HepG2 (cell line): ENCODE results near the gene CCL17. TPM values are rescaled to one million over a fixed set of nuclear protein-coding genes. Genes with fewer than 3 reads are reported as not detected.

Experiments used
- ATAC-seq: fragments of 200-7000 bp; cut with Tn5 transposase; 3 replicates; pipeline ENCODE4 v1.9.1; 2020; ENCODE audit warnings: mild to moderate bottlenecking, moderate library complexity
- BruUV-seq: library from RNA; stranded (reverse); fragments of 400-500 nt; replicated peaks from 2 replicates; lab custom pipeline; 2021; lab: Mats Ljungman, UMichigan
- CTCF ChIA-PET: fragments of 300-600 bp; formaldehyde crosslinking; extraction: SDS; loops from one replicate; lab custom pipeline; 2021; ENCODE audit warnings: low total read pairs, inconsistent platforms, low intra/inter-chr PET ratio; lab: Yijun Ruan, JAX
- POLR2A ChIA-PET: fragments of 350-600 bp; sonication (Branson Sonifier 250); formaldehyde crosslinking; loops from one replicate; lab custom pipeline; 2020; ENCODE audit warnings: antibody characterized with exemption, inconsistent platforms; lab: Yijun Ruan, JAX
- DNase-seq: peaks from one replicate; pipeline ENCODE4 v3.0.0-alpha.2; 2015; ENCODE audit warnings: low spot score
- FAIRE-seq: peaks from 3 replicates; lab custom pipeline; 2011; peaks lifted over from hg19 to GRCh38; lab: Jason Lieb, UNC
- H2AFZ ChIP-seq: one replicate; pipeline ENCODE4 v1.6.1; 2011; ENCODE audit warnings: low read length, inconsistent platforms
- H3K27ac ChIP-seq: fragments of 300-600 bp; 3 replicates; pipeline ENCODE4 v1.8.0; 2011; ENCODE audit warnings: mixed run types, mild to moderate bottlenecking, mixed read lengths, low read length, inconsistent platforms; ENCODE audit not compliant: insufficient read depth; ENCODE audit errors: extremely low read length
- H3K27me3 ChIP-seq, 2 experiments: fragments of 200-600 bp in 1 of 2; 2 replicates in 1 of 2; 3 replicates in 1 of 2; pipeline versions ENCODE4 v1.6.0 to v1.8.0; 2011; ENCODE audit warnings: low read length in 2 of 2, mild to moderate bottlenecking in 2 of 2, moderate library complexity in 2 of 2, inconsistent platforms in 1 of 2; ENCODE audit not compliant: insufficient read depth in 2 of 2, control insufficient read depth in 1 of 2
- H3K36me3 ChIP-seq, 2 experiments: fragments of 200-600 bp in 1 of 2; replicated peaks in 1 of 2; 2 replicates in 1 of 2; 3 replicates in 1 of 2; pipeline versions ENCODE4 v1.5.1 to v1.8.0; 2011; ENCODE audit warnings: low read length in 2 of 2, inconsistent platforms in 1 of 2; ENCODE audit not compliant: insufficient read depth in 2 of 2, control insufficient read depth in 1 of 2
- H3K4me1 ChIP-seq: 2 replicates; pipeline ENCODE4 v1.5.1; 2012; ENCODE audit warnings: low read length, inconsistent platforms; ENCODE audit not compliant: insufficient read depth
- H3K4me2 ChIP-seq: 2 replicates; pipeline ENCODE4 v1.6.0; 2011; ENCODE audit warnings: low read depth, low read length, inconsistent platforms
- H3K4me3 ChIP-seq, 3 experiments: fragments of 200-600 bp in 1 of 3; sonication (generic), shearing (Covaris generic) in 1 of 3; replicated peaks in 1 of 3; 2 replicates each; pipeline ENCODE4 v1.5.1; 2011 to 2016; ENCODE audit warnings: low read length in 3 of 3, inconsistent platforms in 2 of 3, low read depth in 2 of 3, mild to moderate bottlenecking in 2 of 3, control low read depth in 1 of 3, mixed read lengths in 1 of 3; ENCODE audit not compliant: insufficient read depth in 1 of 3
- H3K79me2 ChIP-seq: one replicate; pipeline ENCODE4 v1.6.1; 2011; ENCODE audit warnings: low read length, inconsistent platforms; ENCODE audit not compliant: insufficient read depth
- H3K9ac ChIP-seq: 2 replicates; pipeline ENCODE4 v1.6.0; 2011; ENCODE audit warnings: mild to moderate bottlenecking, low read depth, low read length, inconsistent platforms; ENCODE audit not compliant: insufficient read depth
- H3K9me3 ChIP-seq: 2 replicates; pipeline ENCODE4 v1.5.1; 2012; ENCODE audit warnings: mild to moderate bottlenecking, low read length
- H4K20me1 ChIP-seq: 2 replicates; pipeline ENCODE4 v1.6.0; 2011; ENCODE audit warnings: inconsistent platforms, mild to moderate bottlenecking, low read length, moderate library complexity; ENCODE audit not compliant: insufficient read depth
- AHDC1 ChIP-seq: sonication (generic); formaldehyde crosslinking; IDR thresholded peaks from 2 replicates; pipeline ENCODE4 v1.5.1; 2020; ENCODE audit warnings: mild to moderate bottlenecking, missing genetic modification reagents, borderline replicate concordance
- CHD4 ChIP-seq: fragments of 200-600 bp; sonication (generic); IDR thresholded peaks from 2 replicates; pipeline ENCODE4 v1.7.0; 2017; ENCODE audit warnings: mild to moderate bottlenecking, low read length, borderline replicate concordance
- ELF1 ChIP-seq: sonication (generic); formaldehyde crosslinking; IDR thresholded peaks from 2 replicates; pipeline ENCODE4 v1.4.0; 2020; ENCODE audit warnings: missing genetic modification reagents
- SP4 ChIP-seq: sonication (generic); formaldehyde crosslinking; IDR thresholded peaks from 2 replicates; pipeline ENCODE4 v1.8.1; 2023; ENCODE audit warnings: mild to moderate bottlenecking, missing genetic modification reagents
- ZNF121 ChIP-seq: sonication (generic); formaldehyde crosslinking; IDR thresholded peaks from 2 replicates; pipeline ENCODE4 v1.5.0; 2020; ENCODE audit warnings: mild to moderate bottlenecking, missing genetic modification reagents
- ZNF282 ChIP-seq: fragments of 450-650 bp; IDR thresholded peaks from 2 replicates; pipeline ENCODE4 v1.6.1; 2018; ENCODE audit not compliant: partially characterized antibody
- ZNF326 ChIP-seq: sonication (generic); formaldehyde crosslinking; IDR thresholded peaks from 2 replicates; pipeline ENCODE4 v1.4.0; 2020; ENCODE audit warnings: missing genetic modification reagents, borderline replicate concordance
- ZNF530 ChIP-seq: sonication (generic); formaldehyde crosslinking; IDR thresholded peaks from 2 replicates; pipeline ENCODE4 v1.5.0; 2020; ENCODE audit warnings: low read depth, mild to moderate bottlenecking, missing genetic modification reagents
- ZNF646 ChIP-seq: sonication (generic); formaldehyde crosslinking; IDR thresholded peaks from 2 replicates; pipeline ENCODE4 v1.9.0; 2021; ENCODE audit warnings: mild to moderate bottlenecking, missing genetic modification reagents
- WGBS: methylation state at CpG from one replicate; pipeline ENCODE4 v1.1.6; 2017; ENCODE audit warnings: low lambda C conversion rate; 5-methylcytosine and 5-hydroxymethylcytosine counted together
- in situ Hi-C: cut with HindIII; loops from 2 replicates; pipeline ENCODE4 v1.10.0; 2017; ENCODE audit warnings: low pct_unique_long_range_greater_than_20kb; ENCODE audit not compliant: extremely low pct_ligation_motif_present
- intact Hi-C: fragments of 100-400 bp; cut with micrococcal nuclease; formaldehyde crosslinking; loops from one replicate; pipeline ENCODE4 v1.10.0; 2022; ENCODE audit not compliant: unreplicated experiment
- polyA plus RNA-seq, 8 experiments: library from polyadenylated mRNA; depleted of rRNA in 3 of 8; stranded (reverse) in 7 of 8; unstranded in 1 of 8; fragments of >200 nt; fragmentation: Illumina TruSeq in 4 of 8; extraction: Trizol in 4 of 8; gene quantifications; 2 replicates each; pipeline versions ENCODE4 v1.2.1 to v1.2.3, GENCODE V29; 2011 to 2016; ENCODE audit warnings: low read depth in 4 of 8, missing spikeins in 1 of 8, mixed read lengths in 1 of 8; ENCODE audit not compliant: insufficient read depth in 1 of 8
- total RNA-seq, 5 experiments: library from RNA; depleted of rRNA; stranded (reverse); fragments of >200 nt; fragmentation: Illumina TruSeq; extraction: Trizol; gene quantifications; 2 replicates each; pipeline ENCODE4 v1.2.3, GENCODE V29; 2016; ENCODE audit warnings: low read depth in 1 of 5

The CCL17 gene
- total and polyA plus RNA-seq, 2 of the 13 experiments (the other 11 are each of a cell fraction or from before 2014, with no cell fraction given): not detected

DNA sequence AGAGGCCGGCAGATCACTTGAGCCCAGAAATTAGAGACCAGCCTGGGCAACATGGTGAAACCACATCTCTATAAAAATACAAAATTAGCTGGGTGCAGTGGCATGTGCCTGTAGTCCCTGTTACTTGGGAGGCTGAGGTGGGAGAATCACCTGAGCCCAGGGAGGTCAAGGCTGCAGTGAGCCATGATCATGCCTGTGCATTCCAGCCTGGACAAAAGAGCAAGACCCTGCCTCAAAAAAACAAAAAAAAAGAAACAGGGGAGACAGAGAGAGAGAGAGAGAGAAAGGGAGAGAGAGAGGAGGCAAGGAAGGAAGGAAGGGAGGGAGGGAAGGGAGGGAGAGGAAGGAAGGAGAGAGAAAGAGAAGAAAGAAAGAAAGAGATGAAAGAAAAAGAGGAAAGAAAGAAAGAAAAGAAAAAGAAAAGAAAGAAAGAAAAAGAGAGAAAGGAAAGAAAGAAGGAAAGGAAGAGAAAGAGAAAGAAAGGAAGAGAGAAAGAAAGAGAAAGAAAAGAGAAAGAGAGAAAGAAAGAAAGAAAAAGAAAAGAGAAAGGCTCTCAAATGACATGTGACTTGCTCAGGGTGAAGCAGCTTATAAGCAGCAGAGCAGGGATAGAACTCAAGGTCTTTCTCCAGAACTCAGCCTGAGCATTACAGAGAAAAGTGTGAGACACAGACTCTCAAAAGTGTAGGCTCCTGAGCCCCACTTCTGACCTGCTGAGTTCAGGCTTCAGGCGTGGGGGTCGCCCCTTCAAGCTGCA, 16.8 kb upstream of the CCL17 start (continued):
- TF ChIP-seq ZNF646 (CRISPR knock-in tag) (no peak), SP4 (CRISPR knock-in tag) (no peak), ZNF121 (CRISPR knock-in tag) (peak; percentile 64)

DNA sequence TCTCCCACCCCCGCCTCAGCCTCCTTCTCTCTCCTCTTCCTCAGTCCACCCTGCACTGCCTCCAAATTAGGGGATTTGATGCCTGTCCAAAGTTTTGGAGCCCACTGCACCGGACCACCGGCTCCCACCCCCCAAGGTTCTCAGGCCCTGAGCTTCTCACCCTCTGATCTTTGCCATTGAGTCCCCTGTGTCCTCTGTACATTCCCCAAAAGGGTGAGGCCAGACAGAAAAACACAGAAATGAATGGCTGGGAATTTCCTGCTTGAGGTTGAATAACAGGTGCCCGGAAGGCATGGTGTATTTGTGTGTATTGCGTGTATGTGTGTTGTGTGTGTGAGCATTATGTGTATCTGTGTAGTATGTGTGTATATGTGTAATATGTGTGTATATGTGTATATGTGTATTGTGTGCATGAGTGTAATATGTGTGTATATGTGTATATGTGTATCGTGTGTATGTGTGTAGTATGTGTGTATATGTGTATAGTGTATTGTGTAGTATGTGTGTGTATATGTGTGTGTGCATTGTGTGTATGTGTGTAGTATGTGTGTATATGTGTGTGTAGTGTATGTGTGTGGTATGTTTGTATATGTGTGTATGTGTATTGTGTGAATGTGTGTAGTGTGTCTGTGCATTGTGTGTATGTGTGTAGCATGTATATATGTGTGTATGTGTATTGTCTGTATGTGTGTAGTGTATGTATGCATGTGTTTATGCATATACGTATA, 16.0 kb upstream of the CCL17 start:
- Histone ChIP-seq H3K4me1 (peaks cover 48% of the 10 kb centered on the region), H4K20me1 (no peaks in the 10 kb centered on the region), H3K9ac (no peak overlapping the region), H3K27ac (no peak overlapping the region), H3K79me2 (no peaks in the 10 kb centered on the region), H3K4me3 (no peak overlapping the region), H3K9me3 (no peaks in the 10 kb centered on the region), H3K4me2 (no peak overlapping the region), H3K27me3 (peaks cover 4 to 12% of the 10 kb centered on the region in 2 experiments; a peak in 4 of 5 replicates), H2AFZ (no peak overlapping the region), H3K36me3 (no peaks in the 10 kb centered on the region)
- DNase-seq (no peak), ATAC-seq (no peak), FAIRE-seq (peak; percentile 30)
- in situ Hi-C loops (no loop called here), intact Hi-C loops (no loop called here)
- WGBS: 41% methylated on average over 7 of the region's 7 CpGs
- POLR2A ChIA-PET: no interaction called here
- CTCF ChIA-PET: no interaction called here
- no TSS peak for BruUV-seq
- TF ChIP-seq AHDC1 (CRISPR knock-in tag) (no peak), CHD4 (no peak), ZNF282 (peak; percentile 13), ZNF530 (CRISPR knock-in tag) (no peak), ZNF326 (CRISPR knock-in tag) (no peak), ELF1 (CRISPR knock-in tag) (no peak)
